ENCODE data around the gene PTGFRN. TPM values are rescaled to one million over a fixed set of nuclear protein-coding genes. Genes with fewer than 3 reads are reported as not detected.

Gene PTGFRN
- total and polyA plus RNA-seq, 2 of the 4 experiments (the other 2 are of a cell fraction): 0.90 to 1.1 TPM

DNA sequence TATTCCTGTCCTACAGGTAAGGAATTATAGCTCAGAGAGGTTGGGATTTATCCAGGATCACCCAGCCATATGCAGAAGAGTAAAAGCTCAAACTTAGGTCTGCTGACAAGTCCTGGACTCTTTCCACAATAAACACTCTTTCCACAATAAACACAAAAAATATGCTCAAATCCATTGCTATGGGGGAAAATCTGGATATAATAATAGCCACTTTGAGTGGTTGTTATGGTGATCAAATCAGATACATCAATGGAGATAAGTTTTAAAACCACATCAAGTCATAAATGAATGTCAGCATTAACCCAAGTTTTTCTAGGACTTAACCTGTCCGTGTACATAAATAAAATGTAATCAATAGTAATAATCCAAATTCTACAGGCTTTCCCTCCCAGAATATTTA lies 128.1 kb downstream of the PTGFRN start:
- no TSS peak for BruUV-seq (replicated peaks)
- no peak overlapping the region for H3K27ac ChIP-seq (ENCODE audit: insufficient read depth, low read length)
- H4K5ac ChIP-seq (ENCODE audit: low read depth, low read length): no peak overlapping the region
- H2BK15ac ChIP-seq (ENCODE audit: low read depth, low read length): no peak overlapping the region
- ChIA-PET POLR2A (ENCODE audit: unreplicated experiment) (no interaction called here), CTCF (interaction anchor here (0.6 to 0.7 kb wide), 2 partner anchors 17 to 301 kb away, joined by 3 read pairs; no protein-coding TSS in a partner anchor)
- no peak overlapping the region for H3K18ac ChIP-seq (ENCODE audit: low read depth, low read length)
- H3K36me3 ChIP-seq (ENCODE audit: control insufficient read depth, insufficient read depth, low read length): no peaks in the 10 kb centered on the region
- ATAC-seq (ENCODE audit: low read depth) (no peak), DNase-seq (no peak)
- no peak overlapping the region for H2BK120ac ChIP-seq (ENCODE audit: low read depth, low read length)
- no CpG with 5 or more reads among the region's 1 CpG for WGBS, 2 experiments (ENCODE audit: extremely low coverage in 2 of 2, insufficient read length in 1 of 2)
- dilution Hi-C loops (cut with HindIII; ENCODE audit: low sequenced_read_pairs, unreplicated experiment) (no loop called here), intact Hi-C loops (cut with micrococcal nuclease) (no loop called here), in situ Hi-C loops (cut with MboI; ENCODE audit: low sequenced_read_pairs) (no loop called here)
- no peak overlapping the region for H3K23ac ChIP-seq (ENCODE audit: low read depth, low read length)
- H3K79me1 ChIP-seq (ENCODE audit: low read depth in 1 of 2, low read length in 2 of 2): no peaks in the 10 kb centered on the region
- H4K20me1 ChIP-seq (ENCODE audit: insufficient read depth, low read length): no peaks in the 10 kb centered on the region
- H3K9ac ChIP-seq (ENCODE audit: low read depth, low read length): no peak overlapping the region
- no peak overlapping the region for H2AK9ac ChIP-seq (replicated peaks; ENCODE audit: low read depth, low read length, poor library complexity)
- H2BK5ac ChIP-seq (ENCODE audit: low read depth, low read length, poor library complexity, severe bottlenecking): no peak overlapping the region
- no peak overlapping the region for H3K56ac ChIP-seq (ENCODE audit: extremely low read depth, insufficient read depth, low read length)
- H3K9me3 ChIP-seq (ENCODE audit: control insufficient read depth, insufficient read depth, low read length): no peaks in the 10 kb centered on the region
- H2AFZ ChIP-seq (replicated peaks; ENCODE audit: low read length, poor library complexity): no peak overlapping the region
- no peak overlapping the region for H3K4ac ChIP-seq (ENCODE audit: low read depth, low read length)
- no peaks in the 10 kb centered on the region for H3K9me1 ChIP-seq (ENCODE audit: insufficient read depth, low read length)
- H3K4me1 ChIP-seq (ENCODE audit: control insufficient read depth, insufficient read depth, low read length): no peaks in the 10 kb centered on the region
- H2BK20ac ChIP-seq (ENCODE audit: low read depth, low read length): no peak overlapping the region
- peaks cover 2% of the 10 kb centered on the region; the same call in 1 of the 2 replicates for H3K27me3 ChIP-seq (ENCODE audit: control insufficient read depth, insufficient read depth, low read length)
- no peak overlapping the region for H3K14ac ChIP-seq (replicated peaks; ENCODE audit: low read depth, low read length)
- H3K4me3 ChIP-seq (ENCODE audit: insufficient read depth, low read depth, low read length): no peak overlapping the region
- H4K8ac ChIP-seq (ENCODE audit: low read depth in 2 of 2, low read length in 2 of 2): no peak overlapping the region
- no peak overlapping the region for H2AK5ac ChIP-seq (ENCODE audit: low read depth, low read length)
- H3K4me2 ChIP-seq (ENCODE audit: low read depth, low read length): no peak overlapping the region
- H4K91ac ChIP-seq (ENCODE audit: insufficient read depth, low read depth, low read length): no peak overlapping the region
- TF ChIP-seq MAFK (IDR thresholded peaks at IDR 0.05; ENCODE audit: low read depth, low read length) (no peak), RAD21 (IDR thresholded peaks at IDR 0.05; ENCODE audit: low read length) (no peak), RCOR1 (IDR thresholded peaks at IDR 0.05; ENCODE audit: insufficient replicate concordance, low read length) (no peak)
- TF ChIP-seq, protein P1, sequence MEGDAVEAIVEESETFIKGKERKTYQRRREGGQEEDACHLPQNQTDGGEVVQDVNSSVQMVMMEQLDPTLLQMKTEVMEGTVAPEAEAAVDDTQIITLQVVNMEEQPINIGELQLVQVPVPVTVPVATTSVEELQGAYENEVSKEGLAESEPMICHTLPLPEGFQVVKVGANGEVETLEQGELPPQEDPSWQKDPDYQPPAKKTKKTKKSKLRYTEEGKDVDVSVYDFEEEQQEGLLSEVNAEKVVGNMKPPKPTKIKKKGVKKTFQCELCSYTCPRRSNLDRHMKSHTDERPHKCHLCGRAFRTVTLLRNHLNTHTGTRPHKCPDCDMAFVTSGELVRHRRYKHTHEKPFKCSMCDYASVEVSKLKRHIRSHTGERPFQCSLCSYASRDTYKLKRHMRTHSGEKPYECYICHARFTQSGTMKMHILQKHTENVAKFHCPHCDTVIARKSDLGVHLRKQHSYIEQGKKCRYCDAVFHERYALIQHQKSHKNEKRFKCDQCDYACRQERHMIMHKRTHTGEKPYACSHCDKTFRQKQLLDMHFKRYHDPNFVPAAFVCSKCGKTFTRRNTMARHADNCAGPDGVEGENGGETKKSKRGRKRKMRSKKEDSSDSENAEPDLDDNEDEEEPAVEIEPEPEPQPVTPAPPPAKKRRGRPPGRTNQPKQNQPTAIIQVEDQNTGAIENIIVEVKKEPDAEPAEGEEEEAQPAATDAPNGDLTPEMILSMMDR (conservative IDR thresholded peaks at IDR 0.05; ENCODE audit: low read depth, low read length): no peak
